Renal cortex interstitium (tissue), 11 donors: ENCODE data around the gene EFTUD2. TPM values are rescaled to one million over a fixed set of nuclear protein-coding genes. Genes with fewer than 3 reads are reported as not detected.

Experiments used
- DNase-seq, 11 donors: peaks; one replicate each; pipeline ENCODE4 v3.0.0-alpha.2; 2013; ENCODE audit warnings: low read depth in 9 of 11, low spot score in 4 of 11; ENCODE audit errors: extremely low read depth in 1 of 11
- polyA plus RNA-seq, 3 donors: library from polyadenylated mRNA; unstranded; fragments of 120-200 nt; gene quantifications; one replicate each; pipeline ENCODE4 v1.2.1, GENCODE V29; 2013; ENCODE audit not compliant: insufficient read length in 3 of 3

Gene EFTUD2
- polyA plus RNA-seq, 3 donors, result 94.0 to 129 (median 113) TPM

DNA sequence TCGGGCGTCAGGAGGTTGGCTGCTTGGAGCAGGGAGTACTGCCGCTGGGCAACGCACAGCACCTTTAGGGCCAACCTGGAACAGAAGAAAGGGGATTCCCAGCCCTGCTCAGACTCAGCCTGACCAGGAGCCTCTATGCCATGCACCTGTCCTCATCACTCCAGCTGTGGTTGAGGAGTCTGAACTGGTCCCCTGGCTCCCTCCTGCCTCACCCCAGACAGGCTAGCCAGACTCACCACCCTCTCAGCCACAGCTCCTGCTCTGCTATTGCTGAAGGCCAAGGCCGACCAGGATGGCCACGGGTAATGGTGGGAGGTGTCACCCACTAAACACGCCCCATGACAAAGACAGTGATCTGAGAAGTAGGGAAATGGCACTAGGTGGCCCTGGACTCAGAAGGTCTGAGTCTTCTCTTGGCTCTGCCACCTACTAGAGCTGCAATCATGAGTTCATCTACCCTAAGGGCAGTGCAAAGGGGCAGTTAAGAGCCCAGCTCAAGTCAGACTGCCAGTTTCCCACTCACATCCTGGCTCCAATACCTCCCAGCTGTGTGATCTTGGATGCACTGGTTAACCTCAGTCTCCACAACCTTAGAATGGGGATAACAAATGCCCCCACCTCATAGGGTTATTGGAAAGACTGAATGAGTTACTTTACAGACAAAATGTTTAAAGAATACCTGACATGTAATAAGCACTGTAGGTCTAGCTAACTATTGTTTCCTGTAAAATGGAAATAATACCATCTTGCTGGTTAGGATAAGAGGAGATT is 29.9 kb upstream of the EFTUD2 start:
- DNase-seq, result no peak

GRCh38 chr17:44928136-44928535 is 28.9 kb upstream of the EFTUD2 start:
- DNase-seq, result no peak

- no peak for DNase-seq
Measured at GRCh38 chr17:44927696-44928095, 28.5 kb upstream of the EFTUD2 start.

- DNase-seq, result no peak
Measured at GRCh38 chr17:44926821-44927525, 27.7 kb upstream of the EFTUD2 start.

- no peak for DNase-seq
Measured at GRCh38 chr17:44925731-44926697, 26.8 kb upstream of the EFTUD2 start.

GRCh38 chr17:44924107-44924544 is 24.9 kb upstream of the EFTUD2 start:
- DNase-seq, result no peak

DNA sequence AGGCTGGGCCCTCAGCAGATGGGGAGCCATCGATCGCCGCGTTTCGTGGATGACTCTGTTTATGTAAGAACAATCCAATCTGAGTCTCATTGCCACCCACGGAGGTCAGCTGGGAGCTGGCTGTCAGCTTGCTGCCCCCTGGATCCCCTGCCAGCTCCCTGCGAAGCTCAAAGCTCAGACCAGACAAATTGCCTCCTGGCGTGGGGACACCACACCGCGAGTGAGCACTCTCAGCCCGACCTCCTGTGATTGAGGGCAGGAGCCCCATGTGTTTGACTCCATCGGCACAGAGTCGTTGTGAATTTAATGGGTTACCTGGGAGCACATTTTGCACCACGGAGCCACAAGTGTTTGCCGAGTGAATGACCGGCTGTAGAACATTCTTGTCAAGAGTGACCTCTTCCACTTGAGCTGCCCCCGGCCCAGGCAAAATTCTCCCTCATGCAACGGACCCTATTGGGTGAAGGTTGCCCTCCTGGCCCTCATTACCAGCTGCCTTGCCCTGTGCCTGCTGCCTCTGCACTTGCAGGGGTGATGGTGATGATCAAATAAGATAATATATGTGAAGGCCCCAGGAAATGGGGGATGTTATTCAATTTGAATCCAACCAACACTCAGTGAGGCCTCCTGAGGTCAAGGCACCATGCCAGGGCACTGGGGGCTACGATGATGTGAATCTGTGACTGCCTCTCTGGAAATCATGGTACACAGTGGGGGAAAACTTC is 23.7 kb upstream of the EFTUD2 start:
- no peak for DNase-seq

GRCh38 chr17:44922136-44922535 is 22.9 kb upstream of the EFTUD2 start:
- no peak for DNase-seq

GRCh38 chr17:44921122-44921882 is 22.1 kb upstream of the EFTUD2 start:
- no peak for DNase-seq

DNA sequence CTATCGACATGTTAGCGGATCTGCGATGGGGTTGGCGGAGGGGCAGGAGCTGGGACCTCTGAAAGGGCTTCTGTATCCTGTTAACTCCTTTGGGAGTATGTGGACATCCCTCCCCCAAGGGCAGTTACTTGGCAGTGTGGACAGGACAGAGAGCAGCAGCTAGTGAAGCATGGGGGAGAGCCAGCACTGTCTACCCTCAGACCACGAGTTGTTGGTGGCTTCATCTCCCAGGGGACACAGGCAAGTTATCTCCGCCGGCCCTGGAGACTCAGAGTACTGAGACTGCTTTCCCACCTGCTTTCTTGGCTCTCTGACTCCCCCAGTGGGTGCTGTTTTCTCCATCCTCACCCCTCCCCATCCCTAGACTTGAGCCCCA is 21.3 kb upstream of the EFTUD2 start:
- no peak for DNase-seq

GRCh38 chr17:44919885-44920564 is 20.8 kb upstream of the EFTUD2 start:
- peak in 10 of 11 donors; percentile 39 to 74 (median 64) for DNase-seq

- DNase-seq, result no peak
Measured at GRCh38 chr17:44919411-44919810, 20.2 kb upstream of the EFTUD2 start.

DNA sequence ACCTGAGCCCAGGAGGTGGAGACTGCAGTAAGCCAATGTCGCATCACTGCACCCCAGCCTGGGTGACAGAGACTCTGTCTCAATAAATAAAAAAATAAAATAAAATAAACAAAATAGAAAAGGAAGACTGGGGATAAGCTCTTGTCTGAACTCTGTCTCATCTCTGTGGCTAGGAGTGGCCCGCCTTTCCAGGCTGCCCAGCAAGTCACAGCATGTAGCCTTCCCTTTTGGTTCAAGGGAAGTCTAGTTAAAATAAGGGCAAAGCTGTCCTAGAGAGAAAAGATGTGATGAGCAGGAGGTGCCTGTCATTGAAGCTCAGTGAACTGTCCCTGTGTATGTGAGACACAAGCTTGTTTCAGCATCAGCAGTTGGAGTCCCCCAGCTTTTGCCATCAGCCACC is 18.8 kb upstream of the EFTUD2 start:
- no peak for DNase-seq

DNA sequence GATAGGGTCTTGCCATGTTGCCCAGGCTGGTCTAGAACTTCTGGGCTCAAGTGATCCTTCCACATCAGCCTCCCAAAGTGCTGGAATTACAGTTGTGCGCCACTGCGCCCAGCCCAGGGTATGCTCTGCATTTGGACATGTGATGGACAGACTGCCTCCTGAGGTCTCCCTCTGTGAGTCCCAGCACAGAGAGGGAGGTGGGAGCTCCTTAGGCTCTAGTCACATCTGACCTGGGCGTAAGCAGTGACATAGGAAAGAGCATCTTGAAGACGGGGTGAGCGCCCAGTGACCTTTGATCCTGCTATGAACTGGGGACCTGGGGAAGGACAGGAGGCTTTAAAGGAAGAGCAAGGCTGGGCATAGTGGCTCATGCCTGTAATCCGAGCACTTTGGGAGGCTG is 18.2 kb upstream of the EFTUD2 start:
- DNase-seq, result no peak

DNA sequence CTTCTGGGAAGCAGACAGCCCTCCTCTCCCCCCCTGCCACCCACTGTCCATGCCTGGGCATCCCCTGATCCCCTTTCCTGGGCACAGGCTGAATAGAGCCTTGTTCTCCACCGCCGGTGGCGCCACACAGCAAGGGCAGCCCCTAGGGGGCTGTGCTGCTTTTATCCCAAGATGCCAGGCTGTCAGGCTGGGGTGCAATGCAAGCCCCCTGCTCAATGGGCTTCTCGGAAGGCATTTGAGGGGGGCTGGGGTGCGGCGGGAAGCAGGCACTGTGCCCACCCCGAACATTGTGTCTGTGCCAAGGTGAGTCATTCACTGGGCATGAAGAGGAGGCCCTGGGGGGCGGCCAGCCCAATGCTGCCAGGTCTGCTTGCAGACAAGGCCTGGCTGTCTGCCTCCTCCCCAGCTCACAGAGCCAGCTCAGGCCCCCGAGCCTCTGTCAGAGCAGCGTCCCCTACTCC is 17.6 kb upstream of the EFTUD2 start:
- no peak for DNase-seq

GRCh38 chr17:44915862-44916780 is 16.9 kb upstream of the EFTUD2 start:
- DNase-seq, result no peak

- DNase-seq, result no peak
Measured at GRCh38 chr17:44915321-44915726, 16.1 kb upstream of the EFTUD2 start, which contains the start of gene GFAP. GFAP (minus strand) TSS chr17:44915500; CDS start chr17:44915486, 14 bp downstream.
